HCT116 (cell line): ENCODE measurements around the gene ATP5F1D.

Source experiments
- CEBPB ChIP-seq: IDR thresholded peaks from 2 replicates; pipeline ENCODE4 v1.6.1; 2012; ENCODE audit warnings: low read depth
- CTCF ChIP-seq, 3 experiments: fragments of 200-600 bp in 1 of 3; sonication (generic) in 1 of 3; IDR thresholded peaks in 2 of 3; conservative IDR thresholded peaks in 1 of 3; 2 replicates each; pipeline ENCODE4 v1.5.1; 2012 to 2017; ENCODE audit warnings: low read depth in 2 of 3, low read length in 2 of 3, antibody characterized with exemption in 1 of 3, borderline replicate concordance in 1 of 3, control low read depth in 1 of 3, mild to moderate bottlenecking in 1 of 3, mixed read lengths in 1 of 3, mixed run types in 1 of 3, moderate library complexity in 1 of 3; ENCODE audit not compliant: insufficient read depth in 1 of 3
- EZH2 ChIP-seq: fragments of 200-600 bp; sonication (generic); IDR thresholded peaks from 2 replicates; pipeline ENCODE4 v1.6.1; 2017; ENCODE audit warnings: antibody characterized with exemption, mixed run types
- EZH2phosphoT487 ChIP-seq: fragments of 200-600 bp; IDR thresholded peaks from 2 replicates; pipeline ENCODE4 v1.6.1; 2018; ENCODE audit warnings: antibody characterized with exemption, borderline replicate concordance
- JUND ChIP-seq: IDR thresholded peaks from 2 replicates; pipeline ENCODE4 v1.6.1; 2012
- MAX ChIP-seq: IDR thresholded peaks from 2 replicates; pipeline ENCODE4 v1.6.1; 2012
- POLR2A ChIP-seq: IDR thresholded peaks from 2 replicates; pipeline ENCODE4 v1.7.0; 2011; ENCODE audit warnings: borderline replicate concordance; ENCODE audit not compliant: insufficient read depth, insufficient read length; ENCODE audit errors: extremely low read depth
- POLR2AphosphoS5 ChIP-seq: IDR thresholded peaks from 2 replicates; pipeline ENCODE4 v1.6.1; 2011; ENCODE audit warnings: mild to moderate bottlenecking, low read depth, low read length, moderate library complexity
- ZFX ChIP-seq: fragments of 450-650 bp; IDR thresholded peaks from 2 replicates; pipeline ENCODE4 v1.6.1; 2017

GRCh38 chr19:1291761-1292418, 50.3 kb downstream of the ATP5F1D start:
- TF ChIP-seq MAX (no peak), CEBPB (no peak), CTCF (IDR thresholded peaks at IDR 0.05 in 2 of 3, conservative IDR thresholded peaks at IDR 0.05 in 1 of 3; ENCODE audit: borderline replicate concordance in 1 of 3, insufficient read depth in 1 of 3, low read depth in 2 of 3, low read length in 2 of 3) (no peak), ZFX (no peak), POLR2AphosphoS5 (no peak), JUND (no peak), POLR2A (no peak), EZH2 (no peak), EZH2phosphoT487 (no peak)
